ENCODE measurements around the gene NT5C2. TPM values are rescaled to one million over a fixed set of nuclear protein-coding genes. Genes with fewer than 3 reads are reported as not detected.

NT5C2 gene
- total RNA-seq: 10 to 100 TPM; 17.3 to 39.2 (median 32.4) TPM
- long read RNA-seq, partial matches to known transcripts: 0 of 3 reads
- long read RNA-seq, other reads (novel, unspliced or antisense): 3 of 3 reads

- ATAC-seq (peak; percentile 79 to 92 (median 88)), DNase-seq (peak; percentile 88 to 90 (median 90))
- TF ChIP-seq POLR2A (IDR thresholded peaks at IDR 0.05) (no peak), CTCF (IDR thresholded peaks at IDR 0.05) (no peak)
- H3K4me1 ChIP-seq: peaks cover 0 to 34% (median 2%) of the 10 kb centered on the region in 4 donors
- H3K4me3 ChIP-seq: peak within 1 kb of the TSS; percentile 89 to 96 (median 90)
- 25% methylated on average over 9 of the region's 62 CpGs for WGBS (ENCODE audit: insufficient coverage, low coverage, low lambda C conversion rate, missing lambda C conversion rate)
- peak within 1 kb of the TSS; percentile 94 to 99 (median 99) for H3K27ac ChIP-seq
- H3K36me3 ChIP-seq: no peaks in the 10 kb centered on the region
- H3K9me3 ChIP-seq: no peaks in the 10 kb centered on the region
- no peaks in the 10 kb centered on the region for H3K27me3 ChIP-seq
- intact Hi-C loops (cut with DNase I): no loop called here
Observed at GRCh38 chr10:103193107-103193819, at the start of gene NT5C2. Gene NT5C2 (minus strand): TSS chr10:103193272. CDS start chr10:103174958, 18,314 bp downstream.

GRCh38 chr10:103241262-103242011 lies 48.4 kb upstream of the NT5C2 start:
- H3K27ac ChIP-seq: no peak overlapping the region
- no peaks in the 10 kb centered on the region for H3K9me3 ChIP-seq
- H3K4me1 ChIP-seq: peaks cover 0 to 4% (median 0%) of the 10 kb centered on the region in 4 donors
- H3K4me3 ChIP-seq: no peak overlapping the region
- TF ChIP-seq POLR2A (IDR thresholded peaks at IDR 0.05) (no peak), CTCF (IDR thresholded peaks at IDR 0.05) (no peak)
- DNase-seq: peak in 1 of 3 donors; percentile 24
- WGBS (ENCODE audit: insufficient coverage, low coverage, low lambda C conversion rate, missing lambda C conversion rate): 33% methylated on average over 6 of the region's 7 CpGs
- no peaks in the 10 kb centered on the region for H3K36me3 ChIP-seq
- H3K27me3 ChIP-seq: no peaks in the 10 kb centered on the region
- ATAC-seq: peak; percentile 45 to 57 (median 50)
- intact Hi-C loops (cut with DNase I): loop anchor here in 1 of 2 donors (10.0 kb wide), 2 partner anchors 167 to 327 kb away; partner anchors contain the start of gene CNNM2

- DNase-seq: no peak
- peak; percentile 45 to 67 (median 56) for ATAC-seq
- 65% methylated on average over 11 of the region's 11 CpGs for WGBS (ENCODE audit: insufficient coverage, low coverage, low lambda C conversion rate, missing lambda C conversion rate)
- H3K4me3 ChIP-seq: no peak overlapping the region
- no peaks in the 10 kb centered on the region for H3K36me3 ChIP-seq
- peaks cover 0 to 4% (median 0%) of the 10 kb centered on the region in 4 donors for H3K4me1 ChIP-seq
- intact Hi-C loops (cut with DNase I): no loop called here
- no peak overlapping the region for H3K27ac ChIP-seq
- no peaks in the 10 kb centered on the region for H3K9me3 ChIP-seq
- peak in 3 of 4 donors; percentile 4 to 16 (median 9) for TF ChIP-seq CTCF (IDR thresholded peaks at IDR 0.05)
- TF ChIP-seq POLR2A (IDR thresholded peaks at IDR 0.05): no peak
- no peaks in the 10 kb centered on the region for H3K27me3 ChIP-seq
Observed at GRCh38 chr10:103238506-103239252, 45.6 kb upstream of the NT5C2 start.

GRCh38 chr10:103235775-103236174 lies 42.7 kb upstream of the NT5C2 start:
- intact Hi-C loops (cut with DNase I): no loop called here
- no peaks in the 10 kb centered on the region for H3K4me1 ChIP-seq
- WGBS (ENCODE audit: insufficient coverage, low coverage, low lambda C conversion rate, missing lambda C conversion rate): 79% methylated on average over 2 of the region's 2 CpGs

More at GRCh38 chr10:103235775-103236174, 42.7 kb upstream of the NT5C2 start:
- Histone ChIP-seq H3K9me3 (no peaks in the 10 kb centered on the region), H3K36me3 (no peaks in the 10 kb centered on the region), H3K4me3 (no peak overlapping the region), H3K27ac (no peak overlapping the region), H3K27me3 (no peaks in the 10 kb centered on the region)
- TF ChIP-seq POLR2A (IDR thresholded peaks at IDR 0.05): no peak
- TF ChIP-seq CTCF (IDR thresholded peaks at IDR 0.05): no peak
- DNase-seq (no peak), ATAC-seq (no peak)
